ENCODE data around the gene MARK3. TPM values are rescaled to one million over a fixed set of nuclear protein-coding genes. Genes with fewer than 3 reads are reported as not detected.

MARK3 gene
- total RNA-seq, 4 donors from 2014 or later = 109 to 143 (median 125) TPM

- no peak for DNase-seq (ENCODE audit: low spot score in 2 of 2)
These were observed 38.9 kb upstream of the MARK3 start for GRCh38 chr14:103346286-103346685.

GRCh38 chr14:103347091-103347815, 38.0 kb upstream of the MARK3 start:
- Histone ChIP-seq H3K27ac (no peak overlapping the region), H3K9me3 (no peaks in the 10 kb centered on the region), H3K36me3 (peaks cover 3 to 32% (median 12%) of the 10 kb centered on the region in 3 donors), H3K27me3 (no peaks in the 10 kb centered on the region), H3K4me1 (no peaks in the 10 kb centered on the region), H3K4me3 (no peak overlapping the region)
- WGBS, 2 donors = 62 to 67% methylated on average over 12 of the region's 12 CpGs
- no peak for TF ChIP-seq CTCF (IDR thresholded peaks at IDR 0.05)
- no peak for TF ChIP-seq POLR2A (IDR thresholded peaks at IDR 0.05)
- TF ChIP-seq EP300 (IDR thresholded peaks at IDR 0.05) = no peak
- DNase-seq (ENCODE audit: low spot score in 2 of 2) = no peak

More at GRCh38 chr14:103346286-103346685, 38.9 kb upstream of the MARK3 start:
- Histone ChIP-seq H3K27ac (peak overlapping the region in 1 of 4 donors; percentile 26), H3K4me3 (no peak overlapping the region), H3K27me3 (no peaks in the 10 kb centered on the region), H3K36me3 (peaks cover 5 to 42% (median 12%) of the 10 kb centered on the region in 3 donors), H3K4me1 (no peaks in the 10 kb centered on the region), H3K9me3 (no peaks in the 10 kb centered on the region)
- 35 to 39% methylated on average over 3 of the region's 3 CpGs for WGBS, 2 donors
- TF ChIP-seq POLR2A (IDR thresholded peaks at IDR 0.05) (no peak), CTCF (IDR thresholded peaks at IDR 0.05) (no peak), EP300 (IDR thresholded peaks at IDR 0.05) (no peak)

GRCh38 chr14:103348154-103348553, 37.1 kb upstream of the MARK3 start:
- no peak for TF ChIP-seq CTCF (IDR thresholded peaks at IDR 0.05)
- TF ChIP-seq EP300 (IDR thresholded peaks at IDR 0.05) = no peak
- TF ChIP-seq POLR2A (IDR thresholded peaks at IDR 0.05) = no peak
- Histone ChIP-seq H3K27ac (no peak overlapping the region), H3K36me3 (peaks cover 3 to 23% (median 12%) of the 10 kb centered on the region in 3 donors), H3K4me3 (no peak overlapping the region), H3K27me3 (no peaks in the 10 kb centered on the region), H3K9me3 (no peaks in the 10 kb centered on the region), H3K4me1 (no peaks in the 10 kb centered on the region)
- no peak for DNase-seq (ENCODE audit: low spot score in 2 of 2)
- 78 to 81% methylated on average over 5 of the region's 5 CpGs for WGBS, 2 donors

GRCh38 chr14:103349982-103350381, 35.2 kb upstream of the MARK3 start:
- H3K9me3 ChIP-seq = no peaks in the 10 kb centered on the region
- H3K36me3 ChIP-seq = peaks cover 0 to 5% (median under 1%) of the 10 kb centered on the region in 3 donors
- H3K4me1 ChIP-seq = no peaks in the 10 kb centered on the region
- no peak overlapping the region for H3K27ac ChIP-seq
- H3K27me3 ChIP-seq = no peaks in the 10 kb centered on the region
- DNase-seq (ENCODE audit: low spot score in 2 of 2) = no peak
- WGBS, 2 donors = 92 to 94% methylated on average over 13 of the region's 13 CpGs
- TF ChIP-seq POLR2A (IDR thresholded peaks at IDR 0.05) = no peak
- no peak for TF ChIP-seq EP300 (IDR thresholded peaks at IDR 0.05)
- no peak for TF ChIP-seq CTCF (IDR thresholded peaks at IDR 0.05)
- no peak overlapping the region for H3K4me3 ChIP-seq

- DNase-seq (ENCODE audit: low spot score in 2 of 2) = no peak
- Histone ChIP-seq H3K27ac (no peak overlapping the region), H3K36me3 (no peaks in the 10 kb centered on the region), H3K4me1 (no peaks in the 10 kb centered on the region), H3K4me3 (no peak overlapping the region), H3K9me3 (no peaks in the 10 kb centered on the region), H3K27me3 (no peaks in the 10 kb centered on the region)
- WGBS, 2 donors = 78 to 79% methylated on average over 7 of the region's 7 CpGs
- no peak for TF ChIP-seq EP300 (IDR thresholded peaks at IDR 0.05)
- no peak for TF ChIP-seq CTCF (IDR thresholded peaks at IDR 0.05)
- TF ChIP-seq POLR2A (IDR thresholded peaks at IDR 0.05) = no peak
These were observed 31.9 kb upstream of the MARK3 start for GRCh38 chr14:103353362-103353761.
